ENCODE results near the gene TNFRSF21. TPM values are rescaled to one million over a fixed set of nuclear protein-coding genes. Genes with fewer than 3 reads are reported as not detected.

TNFRSF21 gene
- total RNA-seq, 1 donor from 2014 or later, result 28.9 TPM

DNA sequence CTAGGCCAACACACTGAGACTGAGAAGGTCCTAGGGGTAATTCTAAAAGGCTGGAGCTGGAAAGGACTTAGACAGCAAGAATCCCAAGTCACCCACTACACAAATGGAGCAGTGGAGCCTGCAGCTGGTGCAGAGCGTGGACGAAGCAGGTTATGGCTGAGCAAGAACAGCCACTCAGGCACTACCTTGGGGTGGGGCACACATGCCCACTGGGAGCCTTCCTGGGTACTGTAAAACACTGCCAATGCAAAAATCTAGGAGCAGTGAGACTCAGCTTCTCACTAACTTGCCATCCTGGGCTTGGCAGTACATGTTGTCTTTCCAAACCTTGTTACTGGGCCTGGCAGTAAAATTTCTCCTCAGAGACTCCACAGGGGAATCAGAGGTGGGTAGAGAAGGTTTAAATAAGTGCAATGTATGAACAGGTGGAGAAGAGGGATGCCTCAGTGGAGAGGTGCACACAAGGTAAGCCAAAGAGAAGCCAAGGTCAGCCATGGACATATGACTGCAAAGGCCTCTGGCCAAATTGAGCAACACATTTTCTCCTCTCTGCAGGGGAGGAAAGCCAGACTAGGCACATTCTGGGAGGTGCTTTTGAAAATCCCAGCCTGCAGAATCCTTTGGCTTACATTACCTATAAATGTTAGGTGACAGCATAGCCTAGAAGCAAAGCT lies 105.6 kb downstream of the TNFRSF21 start:
- ATAC-seq (no peak), DNase-seq (no peak)
- H3K27ac ChIP-seq, result no peak overlapping the region
- TF ChIP-seq, protein P1, sequence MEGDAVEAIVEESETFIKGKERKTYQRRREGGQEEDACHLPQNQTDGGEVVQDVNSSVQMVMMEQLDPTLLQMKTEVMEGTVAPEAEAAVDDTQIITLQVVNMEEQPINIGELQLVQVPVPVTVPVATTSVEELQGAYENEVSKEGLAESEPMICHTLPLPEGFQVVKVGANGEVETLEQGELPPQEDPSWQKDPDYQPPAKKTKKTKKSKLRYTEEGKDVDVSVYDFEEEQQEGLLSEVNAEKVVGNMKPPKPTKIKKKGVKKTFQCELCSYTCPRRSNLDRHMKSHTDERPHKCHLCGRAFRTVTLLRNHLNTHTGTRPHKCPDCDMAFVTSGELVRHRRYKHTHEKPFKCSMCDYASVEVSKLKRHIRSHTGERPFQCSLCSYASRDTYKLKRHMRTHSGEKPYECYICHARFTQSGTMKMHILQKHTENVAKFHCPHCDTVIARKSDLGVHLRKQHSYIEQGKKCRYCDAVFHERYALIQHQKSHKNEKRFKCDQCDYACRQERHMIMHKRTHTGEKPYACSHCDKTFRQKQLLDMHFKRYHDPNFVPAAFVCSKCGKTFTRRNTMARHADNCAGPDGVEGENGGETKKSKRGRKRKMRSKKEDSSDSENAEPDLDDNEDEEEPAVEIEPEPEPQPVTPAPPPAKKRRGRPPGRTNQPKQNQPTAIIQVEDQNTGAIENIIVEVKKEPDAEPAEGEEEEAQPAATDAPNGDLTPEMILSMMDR (IDR thresholded peaks at IDR 0.05), result no peak
- intact Hi-C loops (cut with DNase I), result no loop called here
- H3K4me1 ChIP-seq, result no peaks in the 10 kb centered on the region
- no peaks in the 10 kb centered on the region for H3K27me3 ChIP-seq
- H3K9me3 ChIP-seq, result no peaks in the 10 kb centered on the region
- no peak overlapping the region for H3K4me3 ChIP-seq
- H3K36me3 ChIP-seq, result no peaks in the 10 kb centered on the region

GRCh38 chr6:47203266-47203937 lies 106.3 kb downstream of the TNFRSF21 start:
- Histone ChIP-seq H3K9me3 (no peaks in the 10 kb centered on the region), H3K27me3 (no peaks in the 10 kb centered on the region), H3K4me3 (no peak overlapping the region), H3K27ac (no peak overlapping the region), H3K4me1 (no peaks in the 10 kb centered on the region), H3K36me3 (no peaks in the 10 kb centered on the region)
- intact Hi-C loops (cut with DNase I), result no loop called here
- ATAC-seq, result peak; percentile 66
- no peak for DNase-seq
- TF ChIP-seq, protein P1 (IDR thresholded peaks at IDR 0.05), result no peak

- Histone ChIP-seq H3K27me3 (no peaks in the 10 kb centered on the region), H3K4me3 (no peak overlapping the region), H3K36me3 (no peaks in the 10 kb centered on the region), H3K9me3 (no peaks in the 10 kb centered on the region), H3K4me1 (no peaks in the 10 kb centered on the region), H3K27ac (no peak overlapping the region)
- intact Hi-C loops (cut with DNase I), result no loop called here
- ATAC-seq (no peak), DNase-seq (no peak)
- TF ChIP-seq, protein P1 (IDR thresholded peaks at IDR 0.05), result no peak
Observed at GRCh38 chr6:47202644-47203205, 107.0 kb downstream of the TNFRSF21 start.

DNA sequence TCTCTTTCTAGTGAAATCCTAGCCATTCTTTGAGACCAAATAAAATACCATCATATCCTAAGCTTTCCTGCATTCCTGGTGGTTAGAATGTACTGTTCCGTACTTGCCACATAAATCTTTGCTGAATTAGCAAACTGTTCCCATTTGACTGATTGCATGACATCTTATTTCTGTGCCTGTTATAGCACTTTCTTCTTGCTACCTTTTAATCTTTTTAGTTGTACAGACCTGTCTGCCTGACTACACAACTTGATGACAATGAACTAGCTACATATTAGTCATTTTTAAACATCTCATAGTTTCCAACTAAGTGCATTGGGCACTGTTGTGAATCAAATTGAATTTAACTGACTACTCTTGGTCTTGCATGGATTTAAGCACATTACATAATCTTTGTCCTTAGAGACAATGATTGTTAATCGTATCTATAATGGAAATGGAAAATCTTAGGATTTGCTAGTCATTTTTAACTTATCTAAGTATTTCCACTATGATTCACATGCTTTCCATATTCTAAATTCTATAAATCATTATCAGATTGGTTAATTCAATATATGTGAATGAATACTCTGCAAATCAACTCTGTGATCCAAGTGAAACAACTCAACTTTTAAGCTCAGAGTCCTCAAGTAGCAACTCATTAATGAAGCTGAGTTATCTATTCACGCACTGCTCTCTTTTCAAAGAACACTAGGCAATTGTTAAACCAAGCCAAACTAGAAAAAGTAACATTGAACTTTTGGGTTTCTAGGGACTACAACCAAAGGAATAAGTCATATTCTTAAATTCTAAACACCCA lies 109.0 kb downstream of the TNFRSF21 start:
- TF ChIP-seq, protein P1 (IDR thresholded peaks at IDR 0.05), result no peak
- no peaks in the 10 kb centered on the region for H3K36me3 ChIP-seq
- ATAC-seq, result no peak
- DNase-seq, result no peak
- intact Hi-C loops (cut with DNase I), result no loop called here
- no peak overlapping the region for H3K27ac ChIP-seq
- no peaks in the 10 kb centered on the region for H3K9me3 ChIP-seq
- H3K4me3 ChIP-seq, result no peak overlapping the region
- no peaks in the 10 kb centered on the region for H3K27me3 ChIP-seq
- H3K4me1 ChIP-seq, result no peaks in the 10 kb centered on the region

DNA sequence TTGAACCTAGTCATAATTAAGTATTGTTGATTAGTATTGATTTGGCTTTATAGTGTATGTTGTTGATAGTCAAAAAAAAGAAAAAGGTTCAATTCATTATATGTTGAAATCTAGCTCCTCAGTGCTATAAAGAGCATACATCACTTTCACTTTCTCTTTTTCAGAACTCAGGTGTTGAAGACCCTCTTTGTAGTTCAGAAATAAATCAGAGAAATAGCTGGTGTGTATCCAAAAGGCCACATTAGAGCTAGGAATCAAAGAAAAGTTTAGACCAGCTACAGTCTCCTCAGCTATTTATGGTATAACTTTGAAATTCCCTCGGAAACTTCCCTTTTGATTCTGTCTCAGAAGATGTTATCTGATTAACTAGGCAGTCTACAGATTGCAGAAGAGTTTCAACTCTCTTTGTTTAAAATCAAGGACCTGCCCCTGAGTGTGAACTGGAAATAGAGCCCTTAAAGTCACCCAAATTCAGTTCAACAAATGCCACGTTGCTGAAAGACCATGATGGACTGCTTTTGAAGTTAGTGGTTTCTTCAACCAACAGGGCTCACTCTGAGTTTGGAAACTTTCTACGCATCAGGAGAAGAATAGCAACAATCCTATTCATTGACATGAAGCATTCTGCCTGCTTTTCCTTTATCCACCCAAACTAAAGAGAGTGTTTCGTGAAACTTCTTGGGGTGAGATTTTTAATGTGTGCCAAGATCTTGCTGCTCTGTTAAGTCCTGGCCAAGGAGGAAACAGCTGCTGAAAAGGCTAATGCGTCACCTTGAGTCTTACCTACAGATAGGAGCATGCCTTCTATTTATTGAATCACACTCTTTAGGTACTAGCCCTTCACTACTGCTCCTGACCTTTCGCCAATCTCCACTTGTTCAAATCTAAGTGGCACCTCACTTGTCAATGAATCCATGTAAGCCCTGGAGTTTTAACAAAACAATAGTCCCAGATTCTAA lies 111.7 kb downstream of the TNFRSF21 start:
- H3K4me3 ChIP-seq, result no peak overlapping the region
- no peak overlapping the region for H3K27ac ChIP-seq
- H3K4me1 ChIP-seq, result no peaks in the 10 kb centered on the region
- TF ChIP-seq, protein P1 (IDR thresholded peaks at IDR 0.05), result no peak
- no peak for ATAC-seq
- intact Hi-C loops (cut with DNase I), result no loop called here
- H3K9me3 ChIP-seq, result no peaks in the 10 kb centered on the region
- DNase-seq, result no peak
- H3K36me3 ChIP-seq, result no peaks in the 10 kb centered on the region
- H3K27me3 ChIP-seq, result no peaks in the 10 kb centered on the region
